Stomach (tissue), 4 donors: ENCODE results near the gene C11orf21.

Source experiments
- CTCF ChIP-seq, 7 experiments: fragments of 450-650 bp in 4 of 7; fragments of 200-600 bp in 3 of 7; sonication (generic) in 3 of 7; IDR thresholded peaks; one replicate each; pipeline ENCODE4 v1.5.1; 2016 to 2019; ENCODE audit warnings: antibody characterized with exemption in 7 of 7, control low read depth in 2 of 7, mild to moderate bottlenecking in 1 of 7
- EP300 ChIP-seq: sonication (generic); formaldehyde crosslinking; IDR thresholded peaks from one replicate; pipeline ENCODE4 v1.6.1; 2017; ENCODE audit warnings: antibody characterized with exemption
- POLR2A ChIP-seq, 4 donors: fragments of 450-650 bp; IDR thresholded peaks; one replicate each; pipeline ENCODE4 v1.6.1; 2016; ENCODE audit warnings: antibody characterized with exemption in 4 of 4, control low read depth in 2 of 4, mild to moderate bottlenecking in 1 of 4, moderate library complexity in 1 of 4
- POLR2AphosphoS5 ChIP-seq, 3 donors: sonication (generic); formaldehyde crosslinking; IDR thresholded peaks; one replicate each; pipeline ENCODE4 v1.6.1; 2016; ENCODE audit warnings: antibody characterized with exemption in 3 of 3

DNA sequence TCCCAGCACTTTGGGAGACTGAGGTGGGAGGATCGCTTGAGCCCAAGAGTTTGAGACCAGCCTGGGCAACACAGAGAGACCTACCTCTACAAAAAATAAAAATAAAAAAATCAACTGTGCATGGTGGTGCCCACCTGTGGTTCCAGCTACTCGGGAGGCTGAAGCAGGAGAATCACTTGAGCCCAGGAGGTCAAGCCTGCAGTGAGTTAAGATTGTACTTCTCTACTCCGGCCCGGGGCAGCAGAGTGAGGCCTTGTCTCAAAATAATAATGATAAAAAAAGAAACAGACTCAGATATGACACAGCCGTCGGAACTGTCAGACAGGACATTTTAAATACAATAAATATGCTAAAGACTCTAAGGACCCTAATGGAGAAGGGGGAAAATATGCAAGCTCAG, 49.7 kb downstream of the C11orf21 start:
- no peak for TF ChIP-seq EP300
- TF ChIP-seq CTCF (IDR thresholded peaks at IDR 0.05), result no peak
- no peak for TF ChIP-seq POLR2A (IDR thresholded peaks at IDR 0.05)
- no peak for TF ChIP-seq POLR2AphosphoS5 (IDR thresholded peaks at IDR 0.05)
